ENCODE measurements around the gene PRSS53. TPM values are rescaled to one million over a fixed set of nuclear protein-coding genes. Genes with fewer than 3 reads are reported as not detected.

PRSS53 gene
- total RNA-seq, 1 experiment from 2014 or later, result 2.8 TPM

DNA sequence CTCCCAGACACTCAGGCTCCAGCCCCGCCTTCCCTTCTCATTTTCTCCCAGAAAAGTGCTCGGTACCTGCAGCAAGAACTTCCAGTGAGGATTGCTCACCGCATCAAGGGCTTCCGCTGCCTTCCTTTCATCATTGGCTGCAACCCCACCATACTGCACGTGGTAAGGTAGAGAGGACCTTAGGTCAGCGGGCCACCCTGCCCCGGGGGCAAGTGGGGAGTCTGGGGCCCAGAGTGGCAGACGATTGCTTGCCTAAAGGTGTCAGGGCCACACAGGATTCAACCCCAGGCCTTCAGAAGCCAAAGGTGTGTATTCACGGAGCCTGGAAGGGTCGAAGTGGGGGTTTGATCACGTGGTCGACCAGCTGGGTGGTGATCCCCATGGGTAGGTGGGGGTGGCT, 20.9 kb upstream of the PRSS53 start:
- H4K8ac ChIP-seq (replicated peaks; ENCODE audit: insufficient read length, low read depth, low read length), result no peak overlapping the region
- TF ChIP-seq, protein P1, sequence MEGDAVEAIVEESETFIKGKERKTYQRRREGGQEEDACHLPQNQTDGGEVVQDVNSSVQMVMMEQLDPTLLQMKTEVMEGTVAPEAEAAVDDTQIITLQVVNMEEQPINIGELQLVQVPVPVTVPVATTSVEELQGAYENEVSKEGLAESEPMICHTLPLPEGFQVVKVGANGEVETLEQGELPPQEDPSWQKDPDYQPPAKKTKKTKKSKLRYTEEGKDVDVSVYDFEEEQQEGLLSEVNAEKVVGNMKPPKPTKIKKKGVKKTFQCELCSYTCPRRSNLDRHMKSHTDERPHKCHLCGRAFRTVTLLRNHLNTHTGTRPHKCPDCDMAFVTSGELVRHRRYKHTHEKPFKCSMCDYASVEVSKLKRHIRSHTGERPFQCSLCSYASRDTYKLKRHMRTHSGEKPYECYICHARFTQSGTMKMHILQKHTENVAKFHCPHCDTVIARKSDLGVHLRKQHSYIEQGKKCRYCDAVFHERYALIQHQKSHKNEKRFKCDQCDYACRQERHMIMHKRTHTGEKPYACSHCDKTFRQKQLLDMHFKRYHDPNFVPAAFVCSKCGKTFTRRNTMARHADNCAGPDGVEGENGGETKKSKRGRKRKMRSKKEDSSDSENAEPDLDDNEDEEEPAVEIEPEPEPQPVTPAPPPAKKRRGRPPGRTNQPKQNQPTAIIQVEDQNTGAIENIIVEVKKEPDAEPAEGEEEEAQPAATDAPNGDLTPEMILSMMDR (conservative IDR thresholded peaks at IDR 0.05), result no peak
- peak overlapping the region in 1 of 3 experiments; percentile 62; a peak in 1 of 7 replicates for H3K27ac Mint-ChIP-seq

More for the DNA sequence above, 20.9 kb upstream of the PRSS53 start:
- Histone ChIP-seq H3K4ac (ENCODE audit: low read depth, low read length) (no peak overlapping the region), H3T11ph (ENCODE audit: low read length) (no peak overlapping the region), H2BK15ac (ENCODE audit: low read depth, low read length) (no peak overlapping the region), H4K5ac (ENCODE audit: insufficient read length, low read depth, low read length) (no peak overlapping the region), H2AFZ (ENCODE audit: low read length) (no peak overlapping the region), H3K23me2 (ENCODE audit: insufficient read length, low read depth, low read length, poor library complexity, severe bottlenecking) (peaks cover 8% of the 10 kb centered on the region), H3K18ac (ENCODE audit: insufficient read length, low read depth, low read length) (no peak overlapping the region), H3K23ac (ENCODE audit: insufficient read length, low read depth, low read length) (no peak overlapping the region), H3K14ac (ENCODE audit: insufficient read depth, low read length) (no peak overlapping the region), H2AK5ac (ENCODE audit: insufficient read length, low read length) (no peak overlapping the region), H2BK12ac (ENCODE audit: insufficient read length, low read depth, low read length) (no peak overlapping the region), H2BK120ac (ENCODE audit: low read depth, low read length, poor library complexity, severe bottlenecking) (no peak overlapping the region), H2BK20ac (ENCODE audit: low read depth, low read length, poor library complexity, severe bottlenecking) (no peak overlapping the region), H3K4me2 (ENCODE audit: insufficient read depth, insufficient read length, low read length) (no peak overlapping the region), H3K56ac (ENCODE audit: insufficient read length, low read depth, low read length) (no peak overlapping the region), H3K9ac (ENCODE audit: extremely low read depth, insufficient read length, low read length) (no peak overlapping the region), H3K27me3 (ENCODE audit: insufficient read depth, low read length) (no peaks in the 10 kb centered on the region; the same call in 1 of the 2 replicates), H3K27ac (ENCODE audit: insufficient read length, low read depth, low read length) (no peak overlapping the region), H2BK5ac (ENCODE audit: insufficient read length, low read length) (no peak overlapping the region), H3K4me1 (ENCODE audit: insufficient read depth, low read length) (no peaks in the 10 kb centered on the region), H4K91ac (ENCODE audit: insufficient read length, low read depth, low read length) (no peak overlapping the region), H3K9me3 (ENCODE audit: control insufficient read depth, low read depth, low read length) (no peaks in the 10 kb centered on the region), H3K79me2 (ENCODE audit: insufficient read depth, low read length) (no peaks in the 10 kb centered on the region; the same call in 1 of the 2 replicates), H4K20me1 (ENCODE audit: control insufficient read depth, insufficient read depth, insufficient read length) (no peaks in the 10 kb centered on the region), H3K79me1 (ENCODE audit: insufficient read depth, low read depth, low read length, poor library complexity, severe bottlenecking) (no peaks in the 10 kb centered on the region)
- Mint-ChIP-seq H3K4me1 (peaks cover 9 to 14% of the 10 kb centered on the region in 2 experiments), H3K9me3 (no peaks in the 10 kb centered on the region; a peak in 2 of 5 replicates), H3K4me3 (peak overlapping the region; percentile 54 to 83), H3K36me3 (ENCODE audit: insufficient read depth in 1 of 3, low read depth in 3 of 3) (peaks cover 19 to 37% (median 31%) of the 10 kb centered on the region in 3 experiments), H3K27me3 (ENCODE audit: low read depth) (no peaks in the 10 kb centered on the region; the same call in 1 of the 2 replicates)
- no peak for DNase-seq
- no CpG with 5 or more reads among the region's 12 CpGs for WGBS (ENCODE audit: extremely low coverage, insufficient read length, low lambda C conversion rate)

Data from H9 (cell line).